Upper lobe of left lung (tissue), 6 donors: ENCODE measurements around the gene HAGHL. TPM values are rescaled to one million over a fixed set of nuclear protein-coding genes. Genes with fewer than 3 reads are reported as not detected.

ENCODE experiments used
- ATAC-seq, 2 donors: fragments of 200-7000 bp; cut with Tn5 transposase; one replicate each; pipeline ENCODE4 v1.9.1; 2022; ENCODE audit warnings: mild to moderate bottlenecking in 2 of 2, moderate library complexity in 2 of 2; ENCODE audit not compliant: low FRiP score in 2 of 2
- DNase-seq, 2 donors: peaks; one replicate each; pipeline ENCODE4 v3.0.0-alpha.2; 2019 to 2020
- H3K27ac ChIP-seq, 4 donors: fragments of 200-600 bp; sonication (generic); one replicate each; pipeline ENCODE4 v1.5.1; 2016 to 2019
- H3K27me3 ChIP-seq, 4 donors: fragments of 200-600 bp; sonication (generic); one replicate each; pipeline ENCODE4 v1.5.1; 2017 to 2019
- H3K36me3 ChIP-seq, 4 donors: fragments of 200-600 bp; sonication (generic); one replicate each; pipeline ENCODE4 v1.5.1; 2016 to 2019
- H3K4me1 ChIP-seq, 4 donors: fragments of 200-600 bp; sonication (generic); one replicate each; pipeline ENCODE4 v1.5.1; 2018 to 2019
- H3K4me3 ChIP-seq, 4 donors: fragments of 200-600 bp; sonication (generic); one replicate each; pipeline ENCODE4 v1.5.1; 2017 to 2019; ENCODE audit warnings: mild to moderate bottlenecking in 2 of 4, moderate library complexity in 1 of 4
- H3K9me3 ChIP-seq, 4 donors: fragments of 200-600 bp; sonication (generic); one replicate each; pipeline ENCODE4 v1.5.1; 2018 to 2019
- CTCF ChIP-seq, 6 experiments: fragments of 450-650 bp in 4 of 6; fragments of 200-600 bp in 2 of 6; sonication (generic) in 2 of 6; IDR thresholded peaks; one replicate each; pipeline ENCODE4 v1.5.1; 2016 to 2019; ENCODE audit warnings: antibody characterized with exemption in 6 of 6
- EP300 ChIP-seq, 4 donors: sonication (generic); formaldehyde crosslinking; IDR thresholded peaks; one replicate each; pipeline ENCODE4 v1.5.1; 2017; ENCODE audit warnings: antibody characterized with exemption in 4 of 4, control low read depth in 2 of 4
- POLR2A ChIP-seq, 4 donors: fragments of 450-650 bp; IDR thresholded peaks; one replicate each; pipeline ENCODE4 v1.5.1; 2016 to 2017; ENCODE audit warnings: antibody characterized with exemption in 4 of 4, mild to moderate bottlenecking in 2 of 4
- POLR2AphosphoS5 ChIP-seq, 2 donors: sonication (generic); formaldehyde crosslinking; IDR thresholded peaks; one replicate each; pipeline ENCODE4 v1.5.1; 2017; ENCODE audit warnings: antibody characterized with exemption in 2 of 2
- WGBS, 2 donors: methylation state at CpG; one replicate each; pipeline ENCODE4 v1.1.5; 2017 to 2018; 5-methylcytosine and 5-hydroxymethylcytosine counted together
- total RNA-seq, 6 donors: library from RNA; depleted of rRNA in 4 of 6; stranded (reverse); fragments of >200 nt in 4 of 6; gene quantifications; one replicate each; pipeline versions ENCODE4 v1.1.0 to v1.2.1, GENCODE V29; 2016 to 2021
- donor health status: DM: no; HTN: no; CAD: no; lungs with moderate emphysema.
- donor health status: DM: no; HTN: yes; CAD: no; lungs with severe emphysema.

Gene HAGHL
- total RNA-seq, 6 donors from 2014 or later: 4.0 to 43.0 (median 13.5) TPM

- Histone ChIP-seq H3K27ac (no peak overlapping the region), H3K27me3 (peaks cover 4 to 74% (median 45%) of the 10 kb centered on the region in 4 donors), H3K4me3 (no peak overlapping the region), H3K9me3 (no peaks in the 10 kb centered on the region), H3K4me1 (peaks cover 5 to 30% (median 8%) of the 10 kb centered on the region in 4 donors), H3K36me3 (no peaks in the 10 kb centered on the region)
- DNase-seq (no peak), ATAC-seq (no peak)
- TF ChIP-seq POLR2AphosphoS5 (IDR thresholded peaks at IDR 0.05) (no peak), POLR2A (IDR thresholded peaks at IDR 0.05) (no peak), CTCF (IDR thresholded peaks at IDR 0.05) (no peak), EP300 (IDR thresholded peaks at IDR 0.05) (no peak)
- 85 to 88% methylated on average over 19 of the region's 19 CpGs for WGBS, 2 donors
Measured at GRCh38 chr16:702341-702740, 24.6 kb upstream of the HAGHL start.

GRCh38 chr16:703406-703805 is 23.5 kb upstream of the HAGHL start:
- Histone ChIP-seq H3K27me3 (peaks cover 4 to 82% (median 47%) of the 10 kb centered on the region in 4 donors), H3K9me3 (no peaks in the 10 kb centered on the region), H3K27ac (no peak overlapping the region), H3K4me1 (peaks cover 5 to 30% (median 8%) of the 10 kb centered on the region in 4 donors), H3K4me3 (no peak overlapping the region), H3K36me3 (no peaks in the 10 kb centered on the region)
- TF ChIP-seq POLR2A (IDR thresholded peaks at IDR 0.05): no peak
- TF ChIP-seq CTCF (IDR thresholded peaks at IDR 0.05): no peak
- no peak for TF ChIP-seq EP300 (IDR thresholded peaks at IDR 0.05)
- no peak for TF ChIP-seq POLR2AphosphoS5 (IDR thresholded peaks at IDR 0.05)
- DNase-seq: peak in 1 of 2 donors; percentile 59
- WGBS, 2 donors: 69 to 92% methylated on average over 2 to 5 of the region's 12 CpGs
- no peak for ATAC-seq

GRCh38 chr16:704047-704446 is 22.9 kb upstream of the HAGHL start:
- TF ChIP-seq CTCF (IDR thresholded peaks at IDR 0.05): no peak
- TF ChIP-seq EP300 (IDR thresholded peaks at IDR 0.05): no peak
- no peak for TF ChIP-seq POLR2A (IDR thresholded peaks at IDR 0.05)
- TF ChIP-seq POLR2AphosphoS5 (IDR thresholded peaks at IDR 0.05): no peak
- WGBS, 2 donors: 59% methylated on average over 6 of the region's 7 CpGs; no CpG with 5 or more reads in 1 of the 2 donors
- Histone ChIP-seq H3K9me3 (no peaks in the 10 kb centered on the region), H3K27ac (no peak overlapping the region), H3K27me3 (peaks cover 6 to 85% (median 47%) of the 10 kb centered on the region in 4 donors), H3K4me3 (no peak overlapping the region), H3K36me3 (no peaks in the 10 kb centered on the region), H3K4me1 (peaks cover 5 to 30% (median 8%) of the 10 kb centered on the region in 4 donors)
- ATAC-seq: no peak
- DNase-seq: peak in 1 of 2 donors; percentile 32

GRCh38 chr16:704552-705380 is 22.1 kb upstream of the HAGHL start:
- Histone ChIP-seq H3K27me3 (peaks cover 6 to 89% (median 49%) of the 10 kb centered on the region in 4 donors), H3K36me3 (no peaks in the 10 kb centered on the region), H3K27ac (no peak overlapping the region), H3K4me3 (peak overlapping the region in 1 of 4 donors; percentile 15), H3K4me1 (peaks cover 5 to 30% (median 8%) of the 10 kb centered on the region in 4 donors), H3K9me3 (no peaks in the 10 kb centered on the region)
- ATAC-seq (no peak), DNase-seq (peak in 1 of 2 donors; percentile 73)
- 22% methylated on average over 23 of the region's 50 CpGs; no CpG with 5 or more reads in 1 of the 2 donors for WGBS, 2 donors
- TF ChIP-seq POLR2AphosphoS5 (IDR thresholded peaks at IDR 0.05) (no peak), POLR2A (IDR thresholded peaks at IDR 0.05) (no peak), CTCF (IDR thresholded peaks at IDR 0.05) (no peak), EP300 (IDR thresholded peaks at IDR 0.05) (no peak)
